ENCODE results near the gene DACH2.

DACH2 gene

GRCh38 chrX:86829786-86830185 is 681.5 kb downstream of the DACH2 start:
- peak; percentile 0 for DNase-seq

GRCh38 chrX:86830685-86831084 is 682.4 kb downstream of the DACH2 start:
- DNase-seq, result no peak

GRCh38 chrX:86845101-86845500 is 696.9 kb downstream of the DACH2 start:
- DNase-seq, result no peak
